HG03039 (cell line): ENCODE data around the gene UBE2G1.
"Not testable (repeated sequence)": the region's sequence is repeated elsewhere in the genome, so short reads cannot be mapped to it uniquely, and the experiment has no call there.

Experiments used
- ATAC-seq: cut with Tn5 transposase; IDR thresholded peaks from one replicate; pipeline ENCODE4 v1.9.1; 2021; ENCODE audit warnings: mild to moderate bottlenecking, moderate library complexity; ENCODE audit not compliant: unreplicated experiment

The UBE2G1 gene

DNA sequence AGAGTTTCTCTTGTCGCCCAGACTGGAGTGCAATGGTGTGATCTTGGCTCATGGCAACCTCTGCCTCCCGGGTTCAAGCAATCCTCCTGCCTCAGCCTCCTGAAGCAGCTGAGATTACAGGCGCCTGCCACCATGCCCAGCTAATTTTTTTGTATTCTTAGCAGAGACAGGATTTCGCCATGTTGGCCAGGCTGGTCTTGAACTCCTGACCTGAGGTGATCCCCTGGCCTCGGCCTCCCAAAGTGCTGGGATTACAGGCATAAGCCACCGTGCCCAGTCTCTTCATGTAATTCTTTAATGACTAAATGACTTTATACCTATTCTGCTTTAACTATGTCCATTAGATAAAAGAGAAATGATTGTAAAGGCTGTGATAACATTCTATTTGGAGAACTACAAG lies 111.2 kb downstream of the UBE2G1 start:
- ATAC-seq: not testable (repeated sequence)

DNA sequence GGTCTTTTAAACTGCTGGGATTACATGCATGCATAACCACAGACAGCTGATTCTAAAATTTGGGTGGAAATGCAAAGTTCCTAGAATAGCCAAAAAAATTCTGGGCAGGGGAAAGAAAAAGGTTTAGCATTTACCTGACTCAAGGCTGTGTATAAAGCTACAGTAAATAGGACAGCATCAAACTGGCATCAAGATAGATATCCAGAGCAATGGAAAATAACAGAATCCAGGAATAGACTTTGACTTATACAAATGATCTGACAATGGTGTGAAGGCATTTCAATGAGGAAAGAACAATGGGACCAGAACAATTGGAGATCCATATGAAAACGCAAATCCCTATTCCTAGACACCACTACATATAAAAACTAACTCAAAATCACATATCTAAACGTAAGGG lies 115.6 kb downstream of the UBE2G1 start:
- ATAC-seq: no peak

DNA sequence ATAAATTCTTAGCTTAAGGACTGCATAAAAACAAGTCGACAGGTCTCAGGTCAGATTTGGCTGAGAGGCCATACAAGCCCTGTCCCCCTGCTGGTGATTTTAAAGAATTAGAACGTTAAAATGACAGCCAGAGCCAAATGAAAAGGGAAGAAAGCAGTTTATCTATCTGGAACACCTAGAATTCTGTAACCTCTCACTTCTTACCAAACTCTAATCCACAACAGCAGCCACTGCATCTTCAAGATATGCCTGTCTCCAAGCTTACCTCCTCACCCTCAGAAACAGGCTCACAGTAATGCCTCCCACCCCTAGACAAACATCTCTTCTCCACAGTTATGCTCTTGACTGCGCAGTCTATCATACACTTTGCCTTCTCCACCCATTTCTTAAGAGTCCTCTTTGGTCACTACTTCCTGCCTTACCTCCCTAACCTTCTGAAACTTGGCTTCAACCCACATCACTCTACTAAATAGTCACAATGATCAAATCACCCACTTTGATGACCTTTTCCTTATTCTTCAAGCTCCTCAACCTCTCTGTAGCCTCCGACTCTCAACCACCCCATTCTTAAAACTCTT lies 116.9 kb downstream of the UBE2G1 start:
- ATAC-seq: no peak

DNA sequence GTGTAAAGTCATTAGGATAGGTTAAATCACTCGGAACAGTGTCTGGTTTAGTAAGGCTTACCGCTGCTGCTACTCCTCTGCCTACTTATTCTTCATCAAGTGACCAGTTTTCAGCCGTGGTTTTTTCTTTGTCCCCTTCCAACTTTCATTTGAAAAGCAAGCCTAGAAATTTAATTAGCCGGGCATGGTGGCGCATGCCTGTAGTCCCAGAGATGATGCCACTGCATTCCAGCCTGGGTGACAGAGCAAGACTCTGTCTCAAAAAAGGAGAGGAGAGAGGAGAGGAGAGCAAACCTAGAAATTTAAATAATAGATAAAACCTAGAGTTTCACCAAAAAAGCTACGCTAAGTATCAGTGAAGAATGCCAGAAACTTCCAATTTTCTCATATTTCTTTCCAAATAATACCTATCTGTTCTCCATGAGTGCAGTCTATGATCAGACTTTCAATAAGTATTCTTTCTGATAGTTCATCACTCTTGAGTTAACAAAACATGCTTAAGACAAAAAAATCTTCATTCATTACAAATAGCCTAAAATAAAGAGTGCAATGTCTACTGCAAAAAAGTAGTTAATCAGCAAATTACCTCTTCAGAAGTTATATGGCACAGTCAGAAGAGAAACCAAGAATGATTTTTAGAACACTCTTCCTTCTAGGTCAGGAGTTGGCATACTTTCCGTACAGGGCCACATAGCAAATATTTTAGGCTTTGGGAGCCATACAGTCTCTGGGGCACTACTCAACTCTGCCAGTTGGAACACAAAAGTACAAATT lies 117.8 kb downstream of the UBE2G1 start:
- ATAC-seq: no peak

DNA sequence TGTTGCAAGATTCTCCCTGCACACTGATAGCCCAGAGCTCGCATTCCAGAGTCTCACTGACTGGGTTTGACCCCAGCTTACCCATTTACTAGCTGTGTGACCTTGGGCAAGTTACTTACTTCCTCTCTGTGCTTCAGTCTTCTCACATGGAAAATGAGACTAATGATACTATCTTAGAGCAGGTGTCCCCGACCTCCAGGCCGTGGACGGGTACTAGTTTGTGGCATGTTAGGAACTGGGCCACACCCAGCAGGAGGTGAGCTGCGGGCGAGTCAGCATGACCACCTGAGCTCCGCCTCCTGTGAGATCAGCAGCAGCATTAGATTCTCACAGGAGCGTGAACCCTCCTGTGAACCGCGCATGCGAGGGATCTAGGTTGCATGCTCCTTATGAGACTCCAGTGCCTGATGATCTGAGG lies 118.5 kb downstream of the UBE2G1 start:
- ATAC-seq: no peak

DNA sequence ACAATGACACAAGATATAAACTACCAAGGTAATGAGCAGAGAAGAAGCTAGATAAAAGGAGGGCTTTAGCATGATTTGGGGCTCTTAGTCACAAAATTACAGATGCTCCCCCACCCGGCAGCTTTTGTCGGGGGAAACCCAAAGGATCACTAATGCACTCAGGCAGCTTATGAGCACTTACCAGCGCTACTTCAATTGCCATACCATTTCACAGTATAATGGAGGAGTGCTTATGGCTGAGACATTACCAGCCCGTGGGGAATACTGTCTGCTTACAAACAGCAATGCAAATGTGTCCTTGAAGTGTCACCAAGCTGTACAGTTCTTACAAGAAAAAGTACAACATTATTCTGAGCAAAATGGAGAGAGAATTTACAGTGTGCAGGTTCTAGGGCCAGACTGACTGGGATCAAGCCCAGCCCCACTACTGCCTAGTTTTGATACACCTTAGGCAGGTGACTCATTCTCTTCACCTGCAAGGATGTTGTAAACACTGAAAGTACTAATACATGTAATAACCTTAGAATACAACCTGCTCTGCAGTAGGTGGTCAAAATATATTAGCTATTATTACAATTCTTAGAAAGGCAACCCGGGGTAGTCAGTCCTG lies 119.0 kb downstream of the UBE2G1 start:
- ATAC-seq: no peak

DNA sequence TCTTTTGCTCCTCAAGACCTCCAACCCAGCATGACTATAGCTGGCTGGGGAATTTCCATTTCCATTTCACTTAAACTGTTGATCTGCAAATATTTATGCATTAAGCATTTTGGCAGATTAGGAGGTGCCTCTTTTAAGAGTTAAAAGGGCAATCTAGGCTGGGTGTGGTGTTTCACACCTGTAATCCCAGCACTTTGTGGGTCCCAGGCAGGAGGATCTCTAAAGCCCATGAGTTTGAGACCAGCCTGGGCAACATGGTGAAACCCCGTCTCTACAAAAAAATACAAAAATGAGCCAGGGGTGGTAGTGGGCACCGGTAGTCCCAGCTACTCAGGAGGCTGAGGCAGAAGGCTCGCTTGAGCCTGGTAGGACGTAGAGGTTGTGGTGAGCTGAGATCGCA lies 119.8 kb downstream of the UBE2G1 start:
- no peak for ATAC-seq

DNA sequence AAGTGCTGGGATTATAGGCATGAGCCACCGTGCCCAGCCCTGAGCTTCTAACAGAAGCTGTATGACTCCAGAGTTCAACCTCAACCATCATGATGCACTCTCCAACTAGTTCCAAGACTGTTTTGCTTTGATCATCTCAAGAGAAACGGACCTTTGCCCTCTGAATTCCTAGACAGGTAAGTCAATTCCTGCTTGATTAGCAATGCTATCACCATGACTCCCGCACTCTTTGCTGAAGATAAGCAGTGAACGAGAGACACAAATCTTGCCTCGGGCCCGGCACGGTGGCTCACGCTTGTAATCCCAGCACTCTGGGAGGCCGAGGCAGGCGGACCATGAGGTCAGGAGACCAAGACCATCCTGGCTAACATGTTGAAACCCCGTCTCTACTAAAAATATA lies 124.9 kb downstream of the UBE2G1 start:
- no peak for ATAC-seq

DNA sequence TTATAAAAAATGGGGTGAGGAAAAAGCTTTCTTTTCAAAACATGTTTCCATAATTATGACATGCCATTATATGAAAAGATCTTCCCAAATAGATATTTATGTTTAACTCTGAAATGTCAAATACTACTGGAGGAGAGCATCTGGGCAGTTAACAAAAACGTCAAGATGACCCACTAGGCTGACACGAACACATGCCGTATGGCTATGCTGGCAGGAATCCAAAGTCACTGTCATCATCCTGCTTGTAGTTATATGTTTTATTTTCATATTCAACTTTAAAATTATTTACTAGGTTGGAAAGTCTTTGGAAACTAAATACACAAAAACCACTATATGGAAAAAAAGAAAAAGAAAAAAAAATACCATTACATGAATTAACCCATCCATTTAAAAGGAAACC lies 130.0 kb downstream of the UBE2G1 start:
- no peak for ATAC-seq

DNA sequence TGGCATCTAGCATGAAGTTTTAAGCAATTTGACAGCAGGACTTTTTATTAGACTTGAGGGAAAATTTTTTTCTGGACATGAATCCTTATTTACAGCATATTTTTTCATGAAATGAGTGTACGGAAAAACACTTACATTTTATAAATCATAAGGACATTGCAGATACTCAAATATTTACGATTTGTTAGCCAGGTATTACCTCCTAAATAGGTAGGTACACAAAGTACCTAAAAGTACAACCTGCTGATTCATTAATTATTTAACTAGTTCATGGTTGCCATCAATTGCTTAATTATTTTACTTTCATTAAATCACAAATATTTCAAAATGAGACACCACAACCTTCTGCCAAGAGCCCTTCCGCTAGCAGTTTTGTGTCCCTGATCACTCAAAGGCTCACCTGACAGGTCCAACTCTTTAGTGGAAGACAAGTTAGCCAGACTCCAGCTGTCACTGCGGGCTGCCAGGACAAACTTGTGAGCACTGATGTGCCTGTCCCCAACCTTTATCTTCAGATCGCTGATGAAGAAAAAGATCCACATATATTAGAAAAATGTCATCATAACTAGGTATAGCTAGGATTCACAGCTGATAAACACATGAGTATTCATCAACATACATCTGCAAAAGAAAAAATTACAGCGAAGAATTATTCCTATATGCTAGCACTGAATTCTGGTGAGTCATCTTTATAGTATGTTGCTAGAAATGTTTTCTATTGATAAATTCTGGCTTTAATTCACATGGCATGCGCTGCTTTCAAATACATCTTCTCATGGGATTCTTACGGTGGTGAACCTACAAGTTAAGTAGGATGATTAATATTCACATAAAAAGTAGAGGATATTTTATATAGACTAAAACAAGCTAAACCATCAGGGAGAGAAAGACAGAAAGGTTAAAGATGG lies 130.8 kb downstream of the UBE2G1 start:
- no peak for ATAC-seq

DNA sequence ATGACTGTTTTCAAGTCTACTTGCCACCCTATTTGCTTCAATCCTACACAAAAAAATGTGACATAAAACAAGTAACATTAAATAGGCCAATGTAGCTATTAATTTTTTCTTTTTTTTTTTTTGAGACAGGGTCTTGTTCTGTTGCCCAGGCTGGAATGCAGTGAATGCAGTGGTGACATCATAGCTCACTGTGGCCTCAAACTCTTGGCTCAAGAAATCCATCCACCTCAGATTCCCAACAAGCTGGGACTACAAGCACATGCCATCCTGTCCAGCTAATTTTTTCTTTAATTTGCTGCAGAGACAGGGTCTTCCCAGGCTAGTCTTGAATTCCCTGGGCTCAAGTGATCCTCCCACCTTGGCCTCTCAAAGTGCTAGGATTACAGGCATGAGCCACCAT lies 132.1 kb downstream of the UBE2G1 start:
- no peak for ATAC-seq

DNA sequence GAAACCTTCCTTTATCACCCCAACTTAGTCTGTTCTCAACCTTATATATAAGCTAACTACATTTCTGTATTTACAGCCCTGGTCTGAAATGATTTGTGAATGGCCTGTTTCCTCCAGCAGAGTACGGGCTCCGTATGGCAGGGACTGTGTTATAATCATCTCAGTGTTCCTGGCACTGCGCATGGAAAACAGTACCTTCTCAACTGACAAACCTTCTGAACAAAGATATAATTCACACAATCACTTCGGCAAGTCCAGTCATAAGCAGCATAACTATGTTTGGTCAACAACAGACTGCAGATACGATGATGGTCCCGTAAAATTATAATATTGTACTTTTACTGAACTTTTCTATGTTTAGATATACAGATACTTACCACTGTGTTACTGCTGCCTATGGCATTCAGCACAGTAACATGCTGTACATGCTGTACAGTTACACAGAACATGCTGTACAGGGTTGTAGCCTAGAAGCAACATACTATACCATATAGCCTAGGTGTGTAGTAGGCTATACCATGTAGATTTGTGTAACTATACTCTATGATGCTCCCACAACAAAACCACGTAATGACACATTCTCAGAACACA lies 132.7 kb downstream of the UBE2G1 start:
- ATAC-seq: no peak

DNA sequence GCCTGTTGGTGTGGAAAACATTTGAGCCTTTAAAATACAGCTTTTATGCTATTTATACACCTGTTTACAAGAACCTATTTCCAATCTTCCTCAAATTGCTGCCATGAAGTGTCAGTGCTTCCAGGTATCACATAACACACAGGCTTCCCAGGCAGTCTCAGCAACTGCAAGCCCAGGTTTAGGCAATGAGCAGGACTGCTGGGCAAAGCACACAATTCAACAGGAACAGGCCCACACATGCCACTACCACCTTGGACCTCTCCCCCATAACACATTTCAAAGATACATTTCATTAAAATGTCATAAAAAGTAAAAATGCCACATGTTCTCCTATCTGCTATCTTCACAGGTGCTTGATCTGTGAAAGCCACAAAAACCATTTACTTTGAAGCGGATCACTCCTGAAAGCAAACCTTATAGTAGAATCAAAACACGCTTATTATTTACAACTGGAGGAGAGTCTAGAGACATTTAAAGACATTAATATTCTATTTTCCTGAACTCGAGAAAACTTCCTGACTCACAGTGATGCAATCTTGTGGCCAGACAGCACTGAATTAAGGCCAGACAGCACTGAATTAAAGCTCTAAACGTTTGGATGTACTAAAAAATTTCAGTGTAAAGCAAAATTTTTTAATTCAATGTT lies 134.2 kb downstream of the UBE2G1 start:
- ATAC-seq: no peak

DNA sequence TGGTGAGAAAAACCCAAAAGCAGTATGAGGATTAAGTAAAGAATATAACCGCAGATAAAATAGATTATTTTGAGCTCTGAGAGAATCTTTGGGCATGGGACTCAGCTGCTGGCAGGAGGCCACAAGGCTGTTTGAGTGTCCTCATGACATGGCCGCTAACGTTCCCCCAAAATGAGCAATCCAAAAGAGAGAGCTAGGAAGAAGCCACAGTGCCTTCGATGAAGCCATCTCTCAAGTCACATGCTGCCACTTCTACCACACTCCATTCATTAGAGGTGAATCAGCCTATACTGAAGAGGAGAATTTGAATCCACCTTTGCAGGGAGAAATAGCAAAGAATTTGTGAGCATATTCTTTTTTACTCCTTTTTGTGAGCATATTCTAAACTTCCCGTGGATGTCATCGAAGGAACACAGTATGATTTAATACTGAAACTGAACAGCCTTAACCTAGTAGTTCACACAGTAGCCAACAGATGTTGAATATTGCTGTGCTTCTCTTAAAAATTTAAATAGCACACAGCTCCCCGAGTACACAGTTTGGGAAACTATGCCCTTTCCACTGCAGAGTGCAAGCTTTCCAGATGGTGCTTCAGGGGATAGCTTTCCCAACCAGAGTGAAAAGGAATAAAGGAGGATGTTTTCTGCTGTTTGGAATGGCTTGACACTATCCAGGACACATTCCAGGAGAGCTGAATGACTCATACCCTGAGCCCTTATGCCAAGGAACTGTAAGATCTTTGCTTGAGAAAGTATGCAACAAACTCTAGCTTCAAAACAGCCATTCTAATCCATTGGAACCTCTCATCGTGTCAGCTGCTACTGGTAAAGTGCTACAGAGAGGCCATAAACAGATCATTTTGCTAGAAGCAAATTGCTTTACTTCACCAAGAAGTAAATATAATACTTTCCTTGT lies 136.6 kb downstream of the UBE2G1 start:
- no peak for ATAC-seq

DNA sequence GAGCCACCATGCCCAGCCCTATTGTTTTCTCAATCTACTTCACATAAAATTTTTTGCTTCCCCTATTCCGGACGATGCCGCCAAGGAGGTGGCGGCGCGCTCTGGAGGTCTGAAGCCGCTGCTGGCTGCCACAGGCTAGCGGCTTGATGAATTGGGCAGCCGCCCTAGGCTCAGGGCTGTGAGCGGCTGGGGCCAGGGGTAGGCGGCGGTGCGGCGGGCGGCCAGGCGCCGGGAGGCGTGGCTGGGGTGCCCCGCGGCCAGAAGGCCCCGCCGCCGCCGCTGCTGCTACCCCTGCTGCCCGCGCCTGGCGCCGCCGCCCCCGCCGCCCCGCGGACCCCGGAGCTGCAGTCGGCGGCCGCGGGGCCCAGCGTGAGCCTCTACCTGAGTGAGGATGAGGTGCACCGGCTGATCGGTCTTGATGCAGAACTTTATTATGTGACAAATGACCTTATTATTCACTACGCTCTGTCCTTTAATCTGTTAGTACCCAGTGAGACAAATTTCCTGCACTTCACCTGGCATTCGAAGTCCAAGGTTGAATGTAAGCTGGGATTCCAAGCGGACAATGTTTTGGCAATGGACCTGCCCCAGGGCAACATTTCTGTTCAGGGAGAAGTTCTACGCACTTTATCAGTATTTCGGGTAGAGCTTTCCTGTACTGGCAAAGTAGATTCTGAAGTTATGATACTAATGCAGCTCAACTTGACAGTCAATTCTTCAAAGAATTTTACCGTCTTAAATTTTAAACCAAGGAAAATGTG lies 144.4 kb downstream of the UBE2G1 start:
- no peak for ATAC-seq

DNA sequence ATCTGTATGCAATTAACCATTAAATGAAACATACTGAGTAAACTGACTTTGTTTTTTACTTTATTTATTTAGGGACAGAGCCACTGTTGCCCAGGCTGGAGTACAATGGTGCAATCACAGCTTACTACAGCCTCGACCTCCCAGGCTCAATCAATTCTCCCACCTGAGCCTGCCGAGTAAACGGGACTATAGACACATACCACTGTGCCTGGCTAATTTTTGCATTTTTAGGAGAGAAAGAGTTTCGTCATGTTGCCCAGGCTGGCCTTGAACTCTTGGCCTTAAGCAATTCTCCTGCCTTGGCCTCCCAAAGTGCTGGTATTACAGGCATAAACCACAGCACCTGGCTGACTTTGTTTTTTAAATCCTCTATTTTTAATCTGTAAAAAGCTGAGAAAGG lies 145.3 kb downstream of the UBE2G1 start:
- ATAC-seq: no peak

DNA sequence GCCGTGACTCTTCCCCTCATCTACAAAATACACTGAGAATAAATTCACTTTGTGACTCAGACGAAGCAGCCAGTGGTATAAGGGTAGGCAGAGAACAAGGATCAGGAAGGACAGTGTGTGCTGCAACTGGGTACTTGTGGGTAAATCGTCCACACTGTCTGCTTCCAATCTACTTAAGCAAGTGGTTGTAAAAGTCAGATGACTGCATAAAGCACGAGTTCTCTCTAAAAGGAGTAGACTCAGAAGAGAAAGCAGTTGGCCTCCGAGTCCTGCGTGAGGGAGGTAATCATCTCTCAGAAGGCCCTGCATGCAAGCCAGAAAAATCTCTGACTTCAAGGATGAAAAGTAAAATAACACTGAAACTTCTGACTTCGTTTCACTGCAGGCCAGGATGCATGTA lies 145.8 kb downstream of the UBE2G1 start:
- no peak for ATAC-seq
